HCT116 (cell line): ENCODE results near the gene ABCG1. TPM values are rescaled to one million over a fixed set of nuclear protein-coding genes. Genes with fewer than 3 reads are reported as not detected.

Experiments
- ATAC-seq: fragments of 200-7000 bp; cut with Tn5 transposase; 2 replicates; pipeline ENCODE4 v1.9.1; 2020; ENCODE audit warnings: mild to moderate bottlenecking, moderate library complexity
- BruUV-seq: library from RNA; stranded (reverse); fragments of 400-500 nt; replicated peaks from 2 replicates; lab custom pipeline; 2021; lab: Mats Ljungman, UMichigan
- CTCF ChIA-PET: fragments of 300-600 bp; sonication (Branson Sonifier 250); formaldehyde crosslinking; loops from one replicate; lab custom pipeline; 2021; ENCODE audit warnings: antibody characterized with exemption; lab: Charles Lee
- POLR2A ChIA-PET: fragments of 300-600, 350-600 bp; sonication (Branson Sonifier 250); formaldehyde crosslinking; loops from one replicate; lab custom pipeline; 2021; ENCODE audit warnings: antibody characterized with exemption; lab: Charles Lee
- RAD21 ChIA-PET, 2 experiments: fragments of 300-600 bp; sonication (Branson Sonifier 250); formaldehyde crosslinking; loops; one replicate each; lab custom pipeline; 2023; ENCODE audit warnings: low total read pairs in 2 of 2; ENCODE audit not compliant: uncharacterized antibody in 2 of 2, unreplicated experiment in 2 of 2, low non-redundant PET in 1 of 2; lab: Charles Lee
- DNase-seq: peaks from one replicate; pipeline ENCODE4 v3.0.0-alpha.2; 2010; ENCODE audit warnings: low read depth, low spot score
- H2AFZ ChIP-seq: fragments of 200-600 bp; shearing (Covaris generic), sonication (generic); 2 replicates; pipeline ENCODE4 v1.6.1; 2017; ENCODE audit warnings: low read depth, mixed run types, mixed read lengths, antibody characterized with exemption, low read length; ENCODE audit not compliant: poor library complexity, severe bottlenecking
- H3K27ac ChIP-seq: 2 replicates; pipeline ENCODE4 v1.5.1; 2012; ENCODE audit warnings: low read depth, low read length
- H3K27me3 ChIP-seq: fragments of 200-600 bp; sonication (generic); 2 replicates; pipeline ENCODE4 v1.6.1; 2016; ENCODE audit warnings: mixed run types, low read length, mixed read lengths; ENCODE audit not compliant: insufficient read depth
- H3K36me3 ChIP-seq, 2 experiments: fragments of 200-500 bp in 1 of 2; fragments of 200-600 bp in 1 of 2; sonication (Bioruptor generic) in 1 of 2; sonication (generic) in 1 of 2; 2 replicates each; pipeline versions ENCODE4 v1.5.1 to v1.6.1; 2014 to 2016; ENCODE audit warnings: low read length in 2 of 2, inconsistent platforms in 1 of 2, mixed read lengths in 1 of 2, mixed run types in 1 of 2; ENCODE audit not compliant: insufficient read depth in 2 of 2, control insufficient read depth in 1 of 2
- H3K4me1 ChIP-seq, 2 experiments: fragments of 200-600 bp in 1 of 2; sonication (generic) in 1 of 2; 2 replicates each; pipeline versions ENCODE4 v1.5.1 to v1.6.1; 2012 to 2017; ENCODE audit warnings: low read length in 2 of 2, inconsistent platforms in 1 of 2, mild to moderate bottlenecking in 1 of 2, mixed read lengths in 1 of 2, mixed run types in 1 of 2, moderate library complexity in 1 of 2; ENCODE audit not compliant: insufficient read depth in 2 of 2, control insufficient read depth in 1 of 2
- H3K4me2 ChIP-seq: fragments of 200-600 bp; sonication (generic); 2 replicates; pipeline ENCODE4 v1.6.1; 2017; ENCODE audit warnings: mixed run types, low read length, mixed read lengths
- H3K4me3 ChIP-seq, 2 experiments: fragments of 200-600 bp in 1 of 2; sonication (generic) in 1 of 2; replicated peaks in 1 of 2; 2 replicates each; pipeline ENCODE4 v1.5.1; 2011 to 2016; ENCODE audit warnings: low read length in 2 of 2, control low read depth in 1 of 2, low read depth in 1 of 2, mild to moderate bottlenecking in 1 of 2, mixed read lengths in 1 of 2, mixed run types in 1 of 2
- H3K79me2 ChIP-seq: fragments of 200-600 bp; sonication (generic); 2 replicates; pipeline ENCODE4 v1.6.1; 2017; ENCODE audit warnings: mild to moderate bottlenecking, mixed run types, low read length, moderate library complexity, mixed read lengths; ENCODE audit not compliant: insufficient read depth
- H3K9ac ChIP-seq: fragments of 200-600 bp; sonication (generic); 2 replicates; pipeline ENCODE4 v1.6.1; 2016; ENCODE audit warnings: low read length, mixed read lengths
- H3K9me2 ChIP-seq: fragments of 200-600 bp; sonication (generic), shearing (Covaris generic); 2 replicates; pipeline ENCODE4 v1.6.1; 2017; ENCODE audit warnings: mixed run types, mild to moderate bottlenecking, moderate library complexity; ENCODE audit not compliant: insufficient read depth
- H3K9me3 ChIP-seq, 2 experiments: fragments of 200-500 bp in 1 of 2; fragments of 200-600 bp in 1 of 2; sonication (Bioruptor generic) in 1 of 2; sonication (generic) in 1 of 2; 2 replicates each; pipeline ENCODE4 v1.6.1; 2014 to 2017; ENCODE audit warnings: low read length in 2 of 2, mixed read lengths in 2 of 2, inconsistent platforms in 1 of 2, low read depth in 1 of 2, mild to moderate bottlenecking in 1 of 2, mixed run types in 1 of 2, moderate library complexity in 1 of 2; ENCODE audit not compliant: control insufficient read depth in 1 of 2, insufficient read depth in 1 of 2
- H4K20me1 ChIP-seq: fragments of 200-600 bp; sonication (generic), shearing (Covaris generic); 2 replicates; pipeline ENCODE4 v1.6.1; 2017; ENCODE audit warnings: mixed run types, mild to moderate bottlenecking, moderate library complexity; ENCODE audit not compliant: insufficient read depth
- CBX3 ChIP-seq: IDR thresholded peaks from 2 replicates; pipeline ENCODE4 v1.6.1; 2012; ENCODE audit warnings: low read depth
- CEBPB ChIP-seq: IDR thresholded peaks from 2 replicates; pipeline ENCODE4 v1.6.1; 2012; ENCODE audit warnings: low read depth
- EGR1 ChIP-seq: IDR thresholded peaks from 2 replicates; pipeline ENCODE4 v1.6.1; 2012; ENCODE audit warnings: low read depth
- ELF1 ChIP-seq: IDR thresholded peaks from 2 replicates; pipeline ENCODE4 v1.6.1; 2012; ENCODE audit warnings: low read depth, borderline replicate concordance
- FOSL1 ChIP-seq: IDR thresholded peaks from 2 replicates; pipeline ENCODE4 v1.6.1; 2012; ENCODE audit warnings: low read depth
- JUND ChIP-seq: IDR thresholded peaks from 2 replicates; pipeline ENCODE4 v1.6.1; 2012
- POLR2AphosphoS5 ChIP-seq: IDR thresholded peaks from 2 replicates; pipeline ENCODE4 v1.6.1; 2011; ENCODE audit warnings: mild to moderate bottlenecking, low read depth, low read length, moderate library complexity
- SIN3A ChIP-seq: IDR thresholded peaks from 2 replicates; pipeline ENCODE4 v1.6.1; 2012; ENCODE audit warnings: low read depth
- SP1 ChIP-seq: IDR thresholded peaks from 2 replicates; pipeline ENCODE4 v1.6.1; 2012; ENCODE audit warnings: low read depth
- YY1 ChIP-seq: IDR thresholded peaks from 2 replicates; pipeline ENCODE4 v1.6.1; 2011; ENCODE audit warnings: low read length, low read depth, moderate library complexity, mild to moderate bottlenecking; ENCODE audit not compliant: insufficient replicate concordance; ENCODE audit errors: extremely low read depth
- intact Hi-C: fragments of 100-400 bp; cut with micrococcal nuclease; formaldehyde crosslinking; loops from 2 replicates; pipeline ENCODE4 v1.10.0; 2022
- total RNA-seq: library from RNA; stranded (reverse); gene quantifications from one replicate; pipeline ENCODE4 v1.2.1, GENCODE V29; 2021; ENCODE audit not compliant: unreplicated experiment
- TF ChIP-seq, protein P1 (sequence below): IDR thresholded peaks from 2 replicates; pipeline ENCODE4 v1.6.1; 2012
- TF ChIP-seq, protein P2 (sequence below): IDR thresholded peaks from 2 replicates; pipeline ENCODE4 v1.6.1; 2012

The ABCG1 gene
- total RNA-seq, 1 experiment from 2014 or later, result 1.6 TPM

DNA sequence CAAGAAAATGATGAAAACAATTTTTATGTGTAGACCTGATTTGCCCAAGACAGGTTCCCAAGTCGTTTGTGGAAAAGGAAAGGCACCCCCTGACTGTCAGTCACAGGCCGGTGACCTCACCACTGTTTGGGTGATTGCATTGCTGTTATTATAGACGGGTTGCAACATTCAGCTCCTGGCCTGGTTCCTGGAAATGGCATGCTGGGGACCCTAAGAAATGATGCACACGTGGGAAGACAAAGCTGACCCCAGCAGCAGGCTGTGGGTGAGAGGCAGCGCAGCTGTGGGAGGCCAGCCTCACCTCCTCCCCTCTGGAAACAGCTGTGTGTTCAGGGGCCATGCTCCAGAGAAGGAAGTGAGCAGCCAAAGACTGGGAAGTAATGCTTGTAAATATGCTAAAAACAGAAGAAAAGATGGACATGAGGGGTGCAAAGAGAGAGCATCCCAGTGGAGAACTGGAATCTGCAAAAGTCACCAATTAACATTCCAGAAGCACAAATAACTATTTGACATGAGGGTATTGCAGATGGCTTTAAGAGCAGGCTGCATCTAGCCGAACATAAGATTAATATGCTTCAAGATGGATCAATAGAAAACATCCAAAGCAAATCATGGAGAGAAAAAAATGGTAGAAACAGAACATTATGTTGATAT, 23.4 kb upstream of the ABCG1 start:
- H3K9me3 ChIP-seq, result no peaks in the 10 kb centered on the region
- intact Hi-C loops, result no loop called here
- ATAC-seq, result no peak
- H3K27me3 ChIP-seq, result no peaks in the 10 kb centered on the region
- H3K4me3 ChIP-seq, result no peak overlapping the region
- no peaks in the 10 kb centered on the region for H3K79me2 ChIP-seq
- RAD21 ChIA-PET, result no interaction called here
- CTCF ChIA-PET, result no interaction called here
- H3K27ac ChIP-seq, result no peak overlapping the region
- H4K20me1 ChIP-seq, result no peaks in the 10 kb centered on the region
- POLR2A ChIA-PET, result no interaction called here
- no peak overlapping the region for H3K4me2 ChIP-seq
- H2AFZ ChIP-seq, result no peak overlapping the region
- H3K36me3 ChIP-seq, result no peaks in the 10 kb centered on the region
- peaks cover 7 to 9% of the 10 kb centered on the region in 2 experiments; a peak in 3 of 4 replicates for H3K4me1 ChIP-seq
- no peaks in the 10 kb centered on the region for H3K9me2 ChIP-seq
- BruUV-seq, result no TSS peak
- H3K9ac ChIP-seq, result no peak overlapping the region
- TF ChIP-seq EGR1 (no peak), CEBPB (peak; percentile 48)
- no peak for DNase-seq

DNA sequence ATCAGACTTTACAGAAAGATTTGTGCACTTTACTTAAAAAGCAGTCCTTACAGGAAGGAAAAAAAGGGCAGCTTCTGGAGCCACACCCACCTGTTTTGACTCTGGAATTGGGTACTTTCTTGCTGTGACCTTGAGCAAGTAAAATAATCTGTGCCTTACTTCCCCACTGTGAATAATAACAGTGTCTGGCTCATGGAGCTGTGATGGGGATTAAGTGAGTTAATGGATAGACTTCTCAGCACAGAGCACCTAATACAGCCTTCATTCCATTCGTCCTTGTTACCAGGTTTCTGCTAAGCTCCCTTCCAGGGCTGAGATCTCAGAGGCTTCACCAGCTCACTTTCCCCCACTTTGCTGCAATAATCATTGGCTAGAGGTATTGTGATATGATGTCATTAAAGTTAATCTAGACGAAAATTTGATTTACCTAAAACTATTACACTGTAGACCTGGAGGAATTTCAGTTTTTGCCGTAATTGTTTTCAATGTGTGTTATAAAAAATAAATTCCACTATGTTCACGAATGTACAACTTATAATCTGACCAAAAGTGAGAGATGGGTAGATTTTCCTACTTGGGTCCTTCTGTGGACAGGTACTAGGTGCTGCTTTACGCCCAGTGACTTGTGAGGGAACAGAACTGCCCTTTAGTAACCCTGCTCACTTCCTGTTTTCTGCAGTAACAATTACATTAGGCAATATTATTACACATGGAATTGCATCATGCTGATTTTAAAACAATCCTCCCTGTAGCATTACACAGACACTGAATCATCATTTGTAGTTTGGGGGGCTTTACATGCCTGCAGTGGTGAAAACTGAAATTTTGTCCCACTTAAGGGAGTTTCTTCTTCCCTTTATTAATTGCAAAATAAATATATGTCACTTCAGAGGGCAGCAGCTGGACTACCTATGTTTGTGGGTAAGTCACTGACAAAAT, 19.7 kb upstream of the ABCG1 start:
- no peak overlapping the region for H3K4me3 ChIP-seq
- no peak for DNase-seq
- no peak overlapping the region for H3K9ac ChIP-seq
- TF ChIP-seq SP1 (peak; percentile 58), YY1 (no peak), CEBPB (peak; percentile 93), FOSL1 (0 out of 2 replicates have a peak, but pooled peaks have one; percentile 31), JUND (peak; percentile 41), ELF1 (peak; percentile 37), POLR2AphosphoS5 (peak; percentile 31; the same call in 1 of the 2 replicates), SIN3A (no peak), CBX3 (no peak)
- TF ChIP-seq, protein P1, sequence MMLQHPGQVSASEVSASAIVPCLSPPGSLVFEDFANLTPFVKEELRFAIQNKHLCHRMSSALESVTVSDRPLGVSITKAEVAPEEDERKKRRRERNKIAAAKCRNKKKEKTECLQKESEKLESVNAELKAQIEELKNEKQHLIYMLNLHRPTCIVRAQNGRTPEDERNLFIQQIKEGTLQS, result peak; percentile 67; the same call in 1 of the 2 replicates
- TF ChIP-seq, protein P2, sequence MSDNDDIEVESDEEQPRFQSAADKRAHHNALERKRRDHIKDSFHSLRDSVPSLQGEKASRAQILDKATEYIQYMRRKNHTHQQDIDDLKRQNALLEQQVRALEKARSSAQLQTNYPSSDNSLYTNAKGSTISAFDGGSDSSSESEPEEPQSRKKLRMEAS, result peak; percentile 25; the same call in 1 of the 2 replicates
- no TSS peak for BruUV-seq
- no peaks in the 10 kb centered on the region for H3K79me2 ChIP-seq
- no peaks in the 10 kb centered on the region for H3K36me3 ChIP-seq
- H3K9me3 ChIP-seq, result no peaks in the 10 kb centered on the region
- intact Hi-C loops, result no loop called here
- no peak overlapping the region for H3K27ac ChIP-seq
- ChIA-PET POLR2A (interaction anchor here (1.3 kb wide), 1 partner anchor 10 kb away, joined by 4 read pairs; no protein-coding TSS in a partner anchor), RAD21 (no interaction called here), CTCF (interaction anchor here (0.6 kb wide), 1 partner anchor 12 kb away, joined by 3 read pairs; no protein-coding TSS in a partner anchor)
- no peak for ATAC-seq
- H3K27me3 ChIP-seq, result no peaks in the 10 kb centered on the region
- H4K20me1 ChIP-seq, result no peaks in the 10 kb centered on the region
- no peaks in the 10 kb centered on the region for H3K9me2 ChIP-seq
- no peak overlapping the region for H2AFZ ChIP-seq
- H3K4me2 ChIP-seq, result no peak overlapping the region
- peaks cover 7 to 9% of the 10 kb centered on the region in 2 experiments; a peak in 3 of 4 replicates for H3K4me1 ChIP-seq
